Measurements from ENCODE around the gene VPS13D.

DNA sequence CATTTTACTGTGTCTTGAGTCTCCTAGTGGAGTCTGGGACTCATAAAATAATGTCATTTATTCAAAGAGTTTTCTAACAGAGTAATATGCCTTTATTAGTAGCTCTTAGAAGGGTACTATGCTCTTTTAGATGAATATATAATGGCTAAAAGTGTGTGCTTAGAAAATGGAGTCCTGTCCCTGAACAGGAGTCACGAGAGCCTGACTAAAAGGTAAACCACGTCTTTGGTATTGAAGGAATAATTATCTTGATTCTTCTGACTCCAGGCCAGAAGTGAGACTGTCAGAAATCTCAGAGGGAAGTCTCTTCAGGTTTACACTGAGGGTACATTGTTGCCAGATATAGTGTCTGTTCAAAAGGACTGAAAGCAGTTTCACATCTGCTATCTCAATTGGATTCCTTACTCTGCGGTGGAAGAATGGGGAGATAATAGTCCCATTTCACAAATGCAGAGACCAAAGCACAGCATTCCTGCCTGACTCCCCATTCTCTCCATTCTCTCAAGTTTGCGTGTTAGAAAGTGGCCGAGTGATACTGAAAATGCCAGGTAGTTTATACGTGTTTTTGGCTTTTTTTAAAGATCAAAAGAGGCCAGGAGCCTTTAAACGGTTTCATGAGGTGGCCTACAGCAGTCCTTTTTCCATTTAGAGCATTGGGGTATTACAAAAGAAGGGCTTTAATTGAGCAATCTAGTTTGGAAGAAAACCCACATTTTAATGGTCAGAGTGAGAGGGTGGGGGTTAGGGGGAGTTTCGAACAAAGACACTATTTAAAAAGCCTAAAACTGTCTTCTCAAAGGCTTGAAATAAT is 176.6 kb downstream of the VPS13D start:
- TF ChIP-seq EZH2 (IDR thresholded peaks at IDR 0.05; ENCODE audit: low read length, unreplicated experiment) (no peak), EZH2phosphoT487 (IDR thresholded peaks at IDR 0.05; ENCODE audit: borderline replicate concordance, low read length) (no peak)
- TF ChIP-seq, protein P1, sequence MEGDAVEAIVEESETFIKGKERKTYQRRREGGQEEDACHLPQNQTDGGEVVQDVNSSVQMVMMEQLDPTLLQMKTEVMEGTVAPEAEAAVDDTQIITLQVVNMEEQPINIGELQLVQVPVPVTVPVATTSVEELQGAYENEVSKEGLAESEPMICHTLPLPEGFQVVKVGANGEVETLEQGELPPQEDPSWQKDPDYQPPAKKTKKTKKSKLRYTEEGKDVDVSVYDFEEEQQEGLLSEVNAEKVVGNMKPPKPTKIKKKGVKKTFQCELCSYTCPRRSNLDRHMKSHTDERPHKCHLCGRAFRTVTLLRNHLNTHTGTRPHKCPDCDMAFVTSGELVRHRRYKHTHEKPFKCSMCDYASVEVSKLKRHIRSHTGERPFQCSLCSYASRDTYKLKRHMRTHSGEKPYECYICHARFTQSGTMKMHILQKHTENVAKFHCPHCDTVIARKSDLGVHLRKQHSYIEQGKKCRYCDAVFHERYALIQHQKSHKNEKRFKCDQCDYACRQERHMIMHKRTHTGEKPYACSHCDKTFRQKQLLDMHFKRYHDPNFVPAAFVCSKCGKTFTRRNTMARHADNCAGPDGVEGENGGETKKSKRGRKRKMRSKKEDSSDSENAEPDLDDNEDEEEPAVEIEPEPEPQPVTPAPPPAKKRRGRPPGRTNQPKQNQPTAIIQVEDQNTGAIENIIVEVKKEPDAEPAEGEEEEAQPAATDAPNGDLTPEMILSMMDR (conservative IDR thresholded peaks at IDR 0.05; ENCODE audit: low read depth, low read length): no peak

Data from PC-3 (cell line).